HG02610 (cell line): Measurements from ENCODE around the gene PRAMEF14.
"Not testable (repeated sequence)": the region's sequence is repeated elsewhere in the genome, so short reads cannot be mapped to it uniquely, and the experiment has no call there.

Experiments
- ATAC-seq: cut with Tn5 transposase; IDR thresholded peaks from one replicate; pipeline ENCODE4 v1.9.1; 2021; ENCODE audit warnings: mild to moderate bottlenecking, moderate library complexity; ENCODE audit not compliant: unreplicated experiment

Gene PRAMEF14

GRCh38 chr1:13347034-13347433, at the start of gene PRAMEF14:
PRAMEF14 (minus strand) TSS chr1:13347134; CDS start chr1:13345314, 1,820 bp downstream.
- not testable (repeated sequence) for ATAC-seq

- not testable (repeated sequence) for ATAC-seq
These were observed 48.4 kb upstream of the PRAMEF14 start for GRCh38 chr1:13395311-13395710.

- not testable (repeated sequence) for ATAC-seq
These were observed 47.8 kb upstream of the PRAMEF14 start for GRCh38 chr1:13394761-13395160.

- not testable (repeated sequence) for ATAC-seq
These were observed 46.1 kb upstream of the PRAMEF14 start for GRCh38 chr1:13393004-13393403.

- not testable (repeated sequence) for ATAC-seq
These were observed 42.4 kb upstream of the PRAMEF14 start, which contains the start of gene PRAMEF17 for GRCh38 chr1:13389332-13389731. PRAMEF17 (plus strand) TSS chr1:13389632; CDS start chr1:13389658, 26 bp downstream.

- ATAC-seq: not testable (repeated sequence)
These were observed 33.4 kb upstream of the PRAMEF14 start for GRCh38 chr1:13380380-13380779.

- ATAC-seq: not testable (repeated sequence)
These were observed 32.0 kb upstream of the PRAMEF14 start for GRCh38 chr1:13378983-13379382.

GRCh38 chr1:13368544-13368943, 21.6 kb upstream of the PRAMEF14 start:
- ATAC-seq: not testable (repeated sequence)

- not testable (repeated sequence) for ATAC-seq
These were observed 19.6 kb upstream of the PRAMEF14 start for GRCh38 chr1:13366536-13366935.

GRCh38 chr1:13364928-13365327, 18.0 kb upstream of the PRAMEF14 start:
- ATAC-seq: not testable (repeated sequence)

GRCh38 chr1:13362364-13362763, 15.4 kb upstream of the PRAMEF14 start:
- ATAC-seq: not testable (repeated sequence)

GRCh38 chr1:13356774-13357173, 9.8 kb upstream of the PRAMEF14 start:
- ATAC-seq: not testable (repeated sequence)

- ATAC-seq: not testable (repeated sequence)
These were observed 7.5 kb upstream of the PRAMEF14 start for GRCh38 chr1:13354475-13354874.

GRCh38 chr1:13353476-13353875, 6.5 kb upstream of the PRAMEF14 start:
- not testable (repeated sequence) for ATAC-seq

GRCh38 chr1:13342496-13342895, 4.4 kb downstream of the PRAMEF14 start:
- not testable (repeated sequence) for ATAC-seq

GRCh38 chr1:13315281-13315680, 31.7 kb downstream of the PRAMEF14 start, which contains the start of gene PRAMEF15:
PRAMEF15 (plus strand) TSS chr1:13315581; CDS start chr1:13318408, 2,827 bp downstream.
- not testable (repeated sequence) for ATAC-seq

GRCh38 chr1:13303239-13303638, 43.7 kb downstream of the PRAMEF14 start, which contains the start of gene PRAMEF33:
PRAMEF33 (plus strand) TSS chr1:13303539; CDS start chr1:13305955, 2,416 bp downstream.
- ATAC-seq: not testable (repeated sequence)

- ATAC-seq: not testable (repeated sequence)
These were observed 44.7 kb downstream of the PRAMEF14 start for GRCh38 chr1:13302197-13302596.

- ATAC-seq: not testable (repeated sequence)
These were observed 48.2 kb downstream of the PRAMEF14 start for GRCh38 chr1:13298699-13299098.

- not testable (repeated sequence) for ATAC-seq
These were observed 49.6 kb downstream of the PRAMEF14 start for GRCh38 chr1:13297216-13297931.
